Measurements from ENCODE around the gene CORO1A. TPM values are rescaled to one million over a fixed set of nuclear protein-coding genes. Genes with fewer than 3 reads are reported as not detected.

Gene CORO1A
- total RNA-seq, 3 donors from 2014 or later: 24.2 to 42.0 (median 25.2) TPM

DNA sequence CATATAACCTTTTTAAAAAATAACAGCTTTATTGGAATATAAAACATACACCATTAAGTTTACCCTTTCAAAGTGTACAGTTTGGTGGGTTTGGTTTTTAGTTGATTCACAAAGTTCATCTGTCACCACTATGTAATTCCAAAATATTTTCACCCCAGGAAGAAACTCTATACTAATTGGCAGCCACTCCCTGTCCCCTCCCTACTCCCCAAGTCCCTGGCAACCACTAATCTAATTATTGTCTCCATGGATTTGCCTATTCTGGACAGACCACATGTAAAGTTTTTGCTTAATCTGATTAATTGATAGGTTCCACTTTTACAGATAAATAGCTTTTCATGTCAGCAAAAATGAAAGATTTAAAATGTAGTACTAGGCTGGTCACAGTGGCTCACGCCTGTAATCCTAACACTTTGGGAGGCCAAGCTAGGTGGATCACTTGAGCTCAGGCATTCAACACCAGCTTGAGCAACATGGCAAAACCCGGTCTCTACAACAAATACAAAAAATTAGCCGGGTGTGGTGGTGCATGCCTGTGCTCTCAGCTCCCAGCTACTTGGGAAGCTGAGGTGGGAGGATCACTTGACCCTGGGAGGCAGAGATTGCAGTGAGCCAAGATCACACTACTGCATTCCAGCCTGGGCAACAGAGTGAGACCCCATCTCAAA, 35.4 kb upstream of the CORO1A start:
- intact Hi-C loops (cut with DNase I, micrococcal nuclease): no loop called here
- Histone ChIP-seq H3K4me3 (no peak overlapping the region), H3K36me3 (ENCODE audit: low read depth) (no peaks in the 10 kb centered on the region), H3K4me1 (ENCODE audit: low read depth) (no peaks in the 10 kb centered on the region), H3K9me3 (peaks cover 9% of the 10 kb centered on the region)
- no peak for ATAC-seq
- TF ChIP-seq, protein P1, sequence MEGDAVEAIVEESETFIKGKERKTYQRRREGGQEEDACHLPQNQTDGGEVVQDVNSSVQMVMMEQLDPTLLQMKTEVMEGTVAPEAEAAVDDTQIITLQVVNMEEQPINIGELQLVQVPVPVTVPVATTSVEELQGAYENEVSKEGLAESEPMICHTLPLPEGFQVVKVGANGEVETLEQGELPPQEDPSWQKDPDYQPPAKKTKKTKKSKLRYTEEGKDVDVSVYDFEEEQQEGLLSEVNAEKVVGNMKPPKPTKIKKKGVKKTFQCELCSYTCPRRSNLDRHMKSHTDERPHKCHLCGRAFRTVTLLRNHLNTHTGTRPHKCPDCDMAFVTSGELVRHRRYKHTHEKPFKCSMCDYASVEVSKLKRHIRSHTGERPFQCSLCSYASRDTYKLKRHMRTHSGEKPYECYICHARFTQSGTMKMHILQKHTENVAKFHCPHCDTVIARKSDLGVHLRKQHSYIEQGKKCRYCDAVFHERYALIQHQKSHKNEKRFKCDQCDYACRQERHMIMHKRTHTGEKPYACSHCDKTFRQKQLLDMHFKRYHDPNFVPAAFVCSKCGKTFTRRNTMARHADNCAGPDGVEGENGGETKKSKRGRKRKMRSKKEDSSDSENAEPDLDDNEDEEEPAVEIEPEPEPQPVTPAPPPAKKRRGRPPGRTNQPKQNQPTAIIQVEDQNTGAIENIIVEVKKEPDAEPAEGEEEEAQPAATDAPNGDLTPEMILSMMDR (IDR thresholded peaks at IDR 0.05): no peak
- peak in 1 of 3 donors; percentile 2 for DNase-seq

DNA sequence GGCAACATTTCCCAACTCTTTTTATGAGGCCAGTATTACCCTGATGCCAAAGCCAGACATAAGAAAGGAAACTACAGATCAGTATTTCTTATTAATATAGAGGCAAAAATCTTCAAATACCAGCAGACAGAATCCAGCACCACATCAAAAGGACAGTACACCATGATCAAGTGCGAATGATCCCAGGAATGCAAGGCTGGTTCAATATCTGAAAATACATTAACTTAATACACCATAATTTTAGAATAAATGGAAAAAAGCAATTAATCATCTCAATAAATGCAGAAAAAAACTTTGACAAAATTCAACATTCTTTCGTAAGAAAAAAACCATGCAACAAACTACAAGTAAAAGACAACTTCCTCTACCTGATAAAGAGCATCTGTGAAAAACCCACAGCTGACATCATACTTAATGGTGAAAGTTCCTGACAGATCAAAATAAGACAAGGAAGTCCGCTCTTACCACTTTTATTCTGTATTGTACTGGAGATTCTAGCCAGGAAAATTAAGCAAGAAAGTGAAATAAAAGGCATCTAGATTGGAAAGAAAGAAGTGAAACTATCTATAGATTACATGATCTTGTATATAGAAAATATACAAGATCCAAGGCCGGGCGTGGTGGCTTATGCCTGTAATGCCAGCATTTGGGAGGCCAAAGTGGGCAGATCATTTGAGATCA, 34.0 kb upstream of the CORO1A start:
- H3K4me3 ChIP-seq: no peak overlapping the region
- no peaks in the 10 kb centered on the region for H3K36me3 ChIP-seq (ENCODE audit: low read depth)
- no peak for ATAC-seq
- TF ChIP-seq, protein P1 (IDR thresholded peaks at IDR 0.05): no peak
- DNase-seq: peak in 1 of 3 donors; percentile 4
- peaks cover 9% of the 10 kb centered on the region for H3K9me3 ChIP-seq
- intact Hi-C loops (cut with DNase I, micrococcal nuclease): no loop called here
- no peaks in the 10 kb centered on the region for H3K4me1 ChIP-seq (ENCODE audit: low read depth)

DNA sequence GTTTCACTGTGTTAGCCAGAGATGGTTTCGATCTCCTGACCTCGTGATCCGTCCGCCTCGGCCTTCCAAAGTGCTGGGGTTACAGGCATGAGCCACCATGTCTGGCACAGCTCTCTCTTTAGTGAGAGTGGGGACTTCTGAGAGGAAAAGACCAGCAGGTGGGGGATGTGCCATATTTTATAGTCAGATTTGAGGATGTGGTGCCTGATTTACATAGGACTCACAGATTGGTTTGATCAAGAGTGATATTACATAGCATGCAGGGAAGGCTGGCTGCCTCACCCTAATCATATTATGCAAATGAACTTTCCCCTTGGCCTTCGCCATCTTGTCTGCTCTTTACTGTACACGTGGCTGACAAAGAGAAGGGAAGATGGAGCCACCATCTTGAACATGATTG, 32.3 kb upstream of the CORO1A start:
- no peaks in the 10 kb centered on the region for H3K4me1 ChIP-seq (ENCODE audit: low read depth)
- ATAC-seq (no peak), DNase-seq (no peak)
- no peak overlapping the region for H3K4me3 ChIP-seq
- H3K9me3 ChIP-seq: peaks cover 9% of the 10 kb centered on the region
- no peaks in the 10 kb centered on the region for H3K36me3 ChIP-seq (ENCODE audit: low read depth)
- intact Hi-C loops (cut with DNase I, micrococcal nuclease): no loop called here
- TF ChIP-seq, protein P1 (IDR thresholded peaks at IDR 0.05): no peak

DNA sequence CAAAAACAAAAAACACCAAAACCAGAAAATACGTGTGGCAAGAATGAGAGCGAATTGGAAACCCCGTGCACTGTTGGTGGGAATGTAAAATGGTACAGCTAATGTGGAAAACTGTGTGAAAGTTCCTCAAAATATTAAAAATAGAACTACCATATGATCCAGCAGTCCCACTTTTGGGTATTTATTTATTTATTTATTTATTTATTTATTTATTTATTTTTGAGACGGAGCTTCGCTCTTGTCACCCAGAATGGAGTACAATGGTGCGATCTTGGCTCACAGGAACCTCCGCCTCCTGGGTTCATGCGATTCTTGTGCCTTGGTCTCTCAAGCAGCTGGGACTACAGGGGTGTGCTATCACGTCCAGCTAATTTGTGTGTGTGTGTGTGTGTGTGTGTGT, 30.9 kb upstream of the CORO1A start:
- Histone ChIP-seq H3K4me1 (ENCODE audit: low read depth) (no peaks in the 10 kb centered on the region), H3K4me3 (no peak overlapping the region), H3K36me3 (ENCODE audit: low read depth) (no peaks in the 10 kb centered on the region), H3K9me3 (peaks cover 9% of the 10 kb centered on the region)
- intact Hi-C loops (cut with DNase I, micrococcal nuclease): no loop called here
- no peak for ATAC-seq
- peak in 1 of 3 donors; percentile 2 for DNase-seq
- TF ChIP-seq, protein P1 (IDR thresholded peaks at IDR 0.05): no peak

DNA sequence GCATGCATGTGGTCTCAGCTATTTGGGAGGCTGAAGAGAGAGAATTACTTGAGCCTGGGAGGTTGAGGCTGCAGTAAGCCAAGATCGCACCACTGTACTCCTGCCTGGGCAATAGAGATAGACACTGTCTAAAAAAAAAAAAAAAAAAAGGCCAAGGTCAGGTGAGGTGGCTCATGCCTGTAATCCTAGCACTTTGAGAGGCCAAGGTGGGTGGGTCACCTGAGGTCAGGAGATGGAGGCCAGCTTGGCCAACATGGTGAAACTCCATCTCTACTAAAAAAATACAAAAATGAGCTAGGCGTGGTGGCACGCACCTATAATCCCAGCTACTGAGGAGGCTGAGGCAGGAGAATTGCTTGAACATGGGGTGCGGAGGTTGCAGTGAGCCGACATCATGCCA, 28.2 kb upstream of the CORO1A start:
- no peak overlapping the region for H3K4me3 ChIP-seq
- no peaks in the 10 kb centered on the region for H3K36me3 ChIP-seq (ENCODE audit: low read depth)
- intact Hi-C loops (cut with DNase I, micrococcal nuclease): no loop called here
- TF ChIP-seq, protein P1 (IDR thresholded peaks at IDR 0.05): no peak
- ATAC-seq: no peak
- DNase-seq: no peak
- H3K9me3 ChIP-seq: no peaks in the 10 kb centered on the region
- H3K4me1 ChIP-seq (ENCODE audit: low read depth): no peaks in the 10 kb centered on the region

Data from mucosa of descending colon (tissue), 3 donors.